OCI-LY3 (cell line): ENCODE measurements around the gene CTNNBL1.

ENCODE experiments used
- H2AFZ ChIP-seq: fragments of 200-600, 300-600 bp; shearing (Covaris generic); 2 replicates; pipeline ENCODE4 v1.6.0; 2014; ENCODE audit warnings: antibody characterized with exemption, low read depth, low read length
- H3K27ac ChIP-seq: fragments of 200-600, 300-600 bp; sonication (generic); 2 replicates; pipeline ENCODE4 v1.5.1; 2014; ENCODE audit warnings: mild to moderate bottlenecking, low read length, moderate library complexity, mixed read lengths
- H3K27me3 ChIP-seq: fragments of 200-600, 300-600 bp; sonication (generic); 2 replicates; pipeline ENCODE4 v1.6.1; 2014; ENCODE audit warnings: low read depth, low read length, mixed read lengths
- H3K36me3 ChIP-seq: fragments of 200-600, 300-600 bp; sonication (generic); replicated peaks from 2 replicates; pipeline ENCODE3; 2014; ENCODE audit warnings: low read depth, low read length, mixed read lengths
- H3K4me1 ChIP-seq: fragments of 300-600, 200-600 bp; sonication (generic); 2 replicates; pipeline ENCODE4 v1.6.1; 2014; ENCODE audit warnings: low read length, mixed read lengths
- H3K4me2 ChIP-seq: fragments of 200-600, 300-600 bp; sonication (generic); 2 replicates; pipeline ENCODE4 v1.6.1; 2014; ENCODE audit warnings: low read length, mixed read lengths
- H3K4me3 ChIP-seq: fragments of 300-600, 200-600 bp; sonication (generic); 2 replicates; pipeline ENCODE4 v1.5.1; 2014; ENCODE audit warnings: antibody characterized with exemption, mild to moderate bottlenecking, low read length, moderate library complexity
- H3K79me2 ChIP-seq: fragments of 300-600, 200-600 bp; shearing (Covaris generic); 2 replicates; pipeline ENCODE4 v1.6.1; 2014; ENCODE audit warnings: mild to moderate bottlenecking, low read length, mixed read lengths
- H3K9ac ChIP-seq: fragments of 300-600, 200-600 bp; shearing (Covaris generic); 2 replicates; pipeline ENCODE4 v1.6.0; 2014; ENCODE audit warnings: mild to moderate bottlenecking, low read length, moderate library complexity
- H3K9me3 ChIP-seq: fragments of 200-600, 300-600 bp; shearing (Covaris generic); 2 replicates; pipeline ENCODE4 v1.6.1; 2014; ENCODE audit warnings: low read length, mixed read lengths; ENCODE audit not compliant: insufficient read depth
- H4K20me1 ChIP-seq: fragments of 200-600, 300-600 bp; sonication (generic); 2 replicates; pipeline ENCODE4 v1.6.1; 2016; ENCODE audit warnings: low read length, mixed read lengths; ENCODE audit not compliant: insufficient read depth
- EZH2phosphoT487 ChIP-seq: fragments of 200-600 bp; shearing (Covaris generic); IDR thresholded peaks from 2 replicates; pipeline ENCODE4 v1.6.1; 2018; ENCODE audit warnings: antibody characterized with exemption, mixed run types, low read depth
- TF ChIP-seq, protein P1 (sequence below): fragments of 200-600, 300-600 bp; sonication (generic); IDR thresholded peaks from 2 replicates; pipeline ENCODE4 v1.5.1; 2014; ENCODE audit warnings: antibody characterized with exemption, low read length, low read depth

The CTNNBL1 gene

DNA sequence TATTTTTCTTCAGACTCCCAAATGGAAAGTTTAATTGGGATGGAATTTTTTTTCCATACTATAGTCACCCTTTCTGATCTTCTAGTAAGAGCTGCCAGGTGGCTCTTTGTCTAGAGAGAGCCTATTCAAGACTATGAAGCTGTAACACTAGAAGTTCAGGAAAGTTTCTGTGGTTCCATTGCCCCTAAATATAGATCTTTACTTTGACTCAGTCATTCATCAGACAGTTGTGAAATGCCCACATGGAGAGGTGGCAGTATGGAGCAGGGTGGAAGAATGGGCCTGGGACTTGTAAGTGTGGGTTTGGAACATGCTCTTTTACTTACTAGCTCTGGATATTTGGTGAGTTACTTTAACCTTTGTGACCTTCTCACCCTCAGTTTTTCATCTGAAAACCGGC lies 87.8 kb downstream of the CTNNBL1 start:
- H2AFZ ChIP-seq: no peak overlapping the region
- no peak overlapping the region for H3K9ac ChIP-seq
- H3K4me3 ChIP-seq: no peak overlapping the region
- H4K20me1 ChIP-seq: peaks cover 15% of the 10 kb centered on the region
- H3K36me3 ChIP-seq: peaks cover 21% of the 10 kb centered on the region
- no peak overlapping the region for H3K27ac ChIP-seq
- H3K4me1 ChIP-seq: no peaks in the 10 kb centered on the region
- peaks cover 7% of the 10 kb centered on the region; the same call in 1 of the 2 replicates for H3K79me2 ChIP-seq
- TF ChIP-seq EZH2phosphoT487: no peak
- TF ChIP-seq, protein P1, sequence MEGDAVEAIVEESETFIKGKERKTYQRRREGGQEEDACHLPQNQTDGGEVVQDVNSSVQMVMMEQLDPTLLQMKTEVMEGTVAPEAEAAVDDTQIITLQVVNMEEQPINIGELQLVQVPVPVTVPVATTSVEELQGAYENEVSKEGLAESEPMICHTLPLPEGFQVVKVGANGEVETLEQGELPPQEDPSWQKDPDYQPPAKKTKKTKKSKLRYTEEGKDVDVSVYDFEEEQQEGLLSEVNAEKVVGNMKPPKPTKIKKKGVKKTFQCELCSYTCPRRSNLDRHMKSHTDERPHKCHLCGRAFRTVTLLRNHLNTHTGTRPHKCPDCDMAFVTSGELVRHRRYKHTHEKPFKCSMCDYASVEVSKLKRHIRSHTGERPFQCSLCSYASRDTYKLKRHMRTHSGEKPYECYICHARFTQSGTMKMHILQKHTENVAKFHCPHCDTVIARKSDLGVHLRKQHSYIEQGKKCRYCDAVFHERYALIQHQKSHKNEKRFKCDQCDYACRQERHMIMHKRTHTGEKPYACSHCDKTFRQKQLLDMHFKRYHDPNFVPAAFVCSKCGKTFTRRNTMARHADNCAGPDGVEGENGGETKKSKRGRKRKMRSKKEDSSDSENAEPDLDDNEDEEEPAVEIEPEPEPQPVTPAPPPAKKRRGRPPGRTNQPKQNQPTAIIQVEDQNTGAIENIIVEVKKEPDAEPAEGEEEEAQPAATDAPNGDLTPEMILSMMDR: peak; percentile 14; the same call in 1 of the 2 replicates
- no peaks in the 10 kb centered on the region for H3K27me3 ChIP-seq
- H3K9me3 ChIP-seq: no peaks in the 10 kb centered on the region
- H3K4me2 ChIP-seq: no peak overlapping the region

DNA sequence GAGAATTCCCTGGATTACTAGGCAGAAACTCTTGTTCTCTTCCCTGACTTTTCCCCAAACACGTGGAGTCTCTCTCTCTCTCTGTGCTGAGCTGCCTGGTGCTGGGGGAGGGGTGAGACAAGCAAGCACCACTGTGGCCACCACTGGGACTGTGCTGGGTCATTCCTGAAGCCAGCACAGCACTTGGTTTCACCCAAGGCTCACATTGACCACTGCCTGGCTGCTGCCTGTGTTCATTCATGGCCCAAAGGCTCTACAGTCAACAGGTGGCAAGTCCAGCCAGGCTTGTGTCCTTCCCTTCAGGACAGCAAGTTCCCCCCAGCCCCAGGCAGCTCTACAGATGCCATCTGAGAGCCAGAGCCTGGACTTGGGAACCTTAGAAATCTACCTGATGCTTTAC lies 92.2 kb downstream of the CTNNBL1 start:
- TF ChIP-seq EZH2phosphoT487: no peak
- TF ChIP-seq, protein P1: no peak
- Histone ChIP-seq H3K27me3 (no peaks in the 10 kb centered on the region), H3K4me2 (no peak overlapping the region), H3K4me1 (peaks cover 4% of the 10 kb centered on the region; the same call in 1 of the 2 replicates), H3K9me3 (no peaks in the 10 kb centered on the region), H3K9ac (no peak overlapping the region), H3K27ac (no peak overlapping the region), H3K4me3 (no peak overlapping the region), H2AFZ (no peak overlapping the region), H3K36me3 (peaks cover 40% of the 10 kb centered on the region), H4K20me1 (peaks cover 15% of the 10 kb centered on the region; the same call in 1 of the 2 replicates), H3K79me2 (peaks cover 7% of the 10 kb centered on the region; the same call in 1 of the 2 replicates)

DNA sequence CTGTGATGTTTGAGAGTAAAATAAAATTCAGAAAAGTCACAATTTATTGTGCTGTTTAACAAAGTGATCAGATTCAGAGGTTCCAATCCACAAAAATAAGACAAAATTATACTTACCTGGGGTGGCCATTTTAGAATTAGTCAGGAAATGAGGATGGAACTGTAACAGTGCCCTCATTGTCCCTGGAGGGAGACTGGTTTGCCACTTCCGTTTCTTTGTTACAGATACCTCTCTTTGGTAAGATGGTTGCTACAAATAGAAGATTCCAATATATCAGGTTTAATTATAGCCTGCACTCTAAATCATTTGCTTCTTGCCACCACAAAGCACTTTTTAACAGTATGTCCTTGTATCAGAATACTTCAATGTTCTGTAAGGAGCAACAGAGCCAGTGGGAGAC lies 95.6 kb downstream of the CTNNBL1 start:
- peaks cover 48% of the 10 kb centered on the region for H3K36me3 ChIP-seq
- peaks cover 7% of the 10 kb centered on the region; the same call in 1 of the 2 replicates for H3K79me2 ChIP-seq
- H3K27ac ChIP-seq: no peak overlapping the region
- no peak overlapping the region for H3K4me2 ChIP-seq
- H3K27me3 ChIP-seq: no peaks in the 10 kb centered on the region
- peaks cover 15% of the 10 kb centered on the region; the same call in 1 of the 2 replicates for H4K20me1 ChIP-seq
- no peak overlapping the region for H3K9ac ChIP-seq
- H3K4me1 ChIP-seq: peaks cover 4% of the 10 kb centered on the region; the same call in 1 of the 2 replicates
- no peak overlapping the region for H2AFZ ChIP-seq
- no peak for TF ChIP-seq EZH2phosphoT487
- TF ChIP-seq, protein P1: no peak
- H3K9me3 ChIP-seq: no peaks in the 10 kb centered on the region
- no peak overlapping the region for H3K4me3 ChIP-seq

DNA sequence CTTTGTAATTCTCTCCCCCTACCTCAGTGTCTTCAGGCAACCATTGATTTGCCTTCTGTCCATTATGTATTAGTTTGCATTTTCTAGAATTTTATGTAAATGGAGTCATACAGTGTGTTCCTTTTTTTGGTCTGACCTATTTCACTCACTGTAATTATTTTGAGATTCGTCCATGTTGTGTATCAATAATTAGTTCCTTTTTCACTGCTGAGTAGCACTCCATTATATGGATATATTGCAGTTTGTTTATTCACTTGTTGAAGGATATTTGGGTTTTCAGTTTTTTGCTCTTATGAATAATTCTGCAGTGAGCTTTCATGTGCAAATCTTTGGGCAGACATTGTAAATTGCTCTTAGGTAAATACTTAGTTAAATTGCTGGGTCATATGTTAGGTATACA lies 97.1 kb downstream of the CTNNBL1 start:
- Histone ChIP-seq H3K27me3 (no peaks in the 10 kb centered on the region), H3K4me1 (peaks cover 4% of the 10 kb centered on the region; the same call in 1 of the 2 replicates), H3K9me3 (no peaks in the 10 kb centered on the region), H3K9ac (no peak overlapping the region), H3K27ac (no peak overlapping the region), H2AFZ (no peak overlapping the region), H3K4me3 (no peak overlapping the region), H3K4me2 (no peak overlapping the region), H4K20me1 (0 out of 2 replicates have a peak, but pooled peaks cover 4% of the 10 kb centered on the region), H3K79me2 (peaks cover 4% of the 10 kb centered on the region; the same call in 1 of the 2 replicates), H3K36me3 (peaks cover 48% of the 10 kb centered on the region)
- TF ChIP-seq EZH2phosphoT487: no peak
- TF ChIP-seq, protein P1: no peak
